HG03139 (cell line): ENCODE data around the gene PON3.

Experiments
- ATAC-seq: cut with Tn5 transposase; IDR thresholded peaks from one replicate; pipeline ENCODE4 v1.9.1; 2021; ENCODE audit not compliant: unreplicated experiment

The PON3 gene

GRCh38 chr7:95396136-95397032, at the start of gene PON3:
Gene PON3 (minus strand): TSS chr7:95396375. CDS start chr7:95396350, 25 bp downstream.
- ATAC-seq: no peak

DNA sequence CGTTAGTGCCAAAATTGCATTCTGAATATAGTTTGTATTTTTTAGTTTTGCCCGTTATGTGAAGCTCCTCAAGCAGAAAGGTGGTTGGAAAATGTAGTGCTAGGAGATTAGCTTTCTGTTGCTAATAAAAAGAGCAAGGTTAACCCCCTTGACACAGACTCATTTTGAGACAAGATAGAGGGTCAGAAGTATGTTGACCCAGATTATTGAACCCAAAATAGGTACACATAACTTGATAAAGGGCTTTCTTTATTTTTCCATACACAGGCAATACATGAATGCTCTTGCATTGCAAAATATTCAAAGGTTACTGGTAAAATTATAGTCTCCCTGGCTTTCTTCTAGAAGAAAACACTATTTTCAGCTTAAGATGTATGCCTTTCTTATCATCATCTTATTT, 48.6 kb upstream of the PON3 start:
- ATAC-seq: no peak

GRCh38 chr7:95441042-95441823, 45.1 kb upstream of the PON3 start:
- ATAC-seq: no peak

GRCh38 chr7:95440394-95441038, 44.3 kb upstream of the PON3 start:
- no peak for ATAC-seq

GRCh38 chr7:95436407-95436806, 40.2 kb upstream of the PON3 start:
- ATAC-seq: no peak

- no peak for ATAC-seq
Measured at GRCh38 chr7:95435422-95435780, 39.2 kb upstream of the PON3 start.

DNA sequence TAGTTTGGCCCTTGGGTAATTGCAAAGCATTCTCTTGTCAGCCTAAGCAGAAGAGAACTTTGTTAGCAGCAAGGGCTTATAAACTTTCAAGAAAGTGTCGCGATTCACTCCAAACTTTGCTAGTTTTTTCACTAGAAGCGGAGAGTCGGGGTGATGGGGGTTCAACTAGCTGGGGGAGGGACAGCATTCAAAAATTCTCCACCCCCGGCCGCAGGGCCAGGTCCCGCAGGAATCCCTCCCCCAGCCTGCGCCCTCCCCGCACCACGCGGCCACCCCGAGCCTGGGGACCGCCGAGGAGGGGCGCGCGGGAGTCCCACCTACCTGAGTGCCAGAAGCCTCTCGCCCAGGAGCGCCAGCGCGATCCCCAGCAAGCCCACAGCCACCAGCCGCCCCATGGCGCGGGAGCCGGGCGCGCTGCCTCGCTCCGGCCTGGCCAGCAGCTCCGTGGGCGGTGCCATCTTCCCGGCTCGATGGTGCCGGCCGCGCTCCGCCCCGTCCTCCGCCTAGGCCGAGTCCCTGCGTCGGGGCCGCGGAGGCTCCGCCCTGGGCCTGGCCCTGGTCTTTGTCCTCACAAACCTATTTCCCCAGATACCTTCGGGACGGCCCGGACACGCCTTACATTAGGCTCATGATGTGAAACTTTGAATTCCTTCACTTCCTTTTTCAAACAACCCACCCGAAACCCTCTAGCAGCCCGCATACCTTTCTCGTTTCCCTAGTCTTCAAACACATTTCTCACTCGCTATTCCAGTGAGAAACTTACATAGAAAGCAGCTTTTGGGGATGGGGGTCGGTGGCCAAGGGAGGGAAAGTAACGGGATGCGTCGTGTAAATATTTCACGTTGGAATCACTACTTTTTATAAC, 38.6 kb upstream of the PON3 start, which contains the start of gene PON2:
PON2 (minus strand) TSS at position 472 of the 865 bp plus-strand sequence; CDS start at position 395, 77 bp downstream.
- ATAC-seq: peak; percentile 98

DNA sequence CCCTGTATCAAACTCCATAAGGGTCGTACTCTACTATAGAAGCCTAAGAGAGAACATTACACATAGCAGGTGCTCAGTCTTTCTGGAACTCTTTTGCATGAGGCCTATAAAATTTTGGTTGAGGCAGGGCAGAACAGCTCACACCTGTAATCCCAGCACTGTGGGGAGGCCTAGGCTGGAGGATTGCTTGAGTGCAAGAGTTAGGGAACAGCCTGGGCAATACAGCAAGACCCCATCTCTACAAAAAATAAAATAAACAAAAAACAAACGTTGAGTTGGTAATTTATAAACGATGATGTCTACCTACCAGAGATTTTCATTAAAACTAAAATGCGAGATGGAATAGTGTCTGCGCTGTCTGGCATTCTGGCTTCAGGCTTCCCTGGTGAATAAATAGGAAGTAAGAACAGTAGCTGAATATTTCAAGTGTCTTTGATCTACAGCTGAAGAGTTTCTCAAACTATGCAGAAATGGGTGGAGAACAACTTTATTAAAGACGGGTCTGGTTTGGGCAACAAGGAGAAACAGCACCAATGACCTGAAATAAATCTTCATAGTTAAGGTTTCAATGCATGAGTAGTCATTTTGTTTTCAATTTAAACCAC, 37.9 kb upstream of the PON3 start:
- ATAC-seq: no peak

DNA sequence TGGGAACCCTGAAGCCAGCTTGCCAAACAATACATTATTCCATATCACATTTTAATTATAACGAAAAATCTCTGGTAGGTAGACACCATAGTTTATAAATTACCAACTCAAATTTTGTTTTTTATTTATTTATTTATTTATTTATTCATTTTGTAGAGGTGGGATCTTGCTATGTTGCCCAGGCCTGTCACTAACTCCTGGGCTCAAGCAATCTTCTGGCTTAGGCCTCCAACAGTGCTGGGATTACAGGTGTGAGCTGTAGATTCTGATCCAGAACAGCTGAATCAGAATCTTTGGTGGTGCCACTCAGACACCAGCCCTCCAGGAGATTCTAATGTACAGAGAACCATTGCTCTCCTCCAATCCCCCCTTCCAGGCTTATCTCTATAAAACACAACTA, 37.0 kb upstream of the PON3 start:
- ATAC-seq: no peak

DNA sequence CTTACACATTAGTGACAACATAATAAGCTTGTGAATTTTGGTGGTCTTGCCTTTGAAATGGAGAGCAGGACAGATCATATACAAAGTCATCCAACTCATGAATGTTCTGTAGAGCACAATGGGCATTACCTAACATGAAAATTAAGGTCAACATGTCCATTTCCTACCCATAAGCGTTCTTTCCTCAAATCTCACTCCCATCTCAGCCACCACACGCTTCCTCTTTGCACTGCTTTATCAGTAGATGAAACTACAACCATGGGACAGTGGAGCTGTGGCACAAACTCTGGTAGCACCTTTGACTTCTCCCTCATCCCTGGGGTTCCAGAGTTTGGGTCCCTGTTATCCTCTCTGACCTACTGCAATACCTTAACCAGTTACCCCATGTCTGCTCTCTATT, 36.4 kb upstream of the PON3 start:
- no peak for ATAC-seq

GRCh38 chr7:95430864-95431263, 34.7 kb upstream of the PON3 start:
- ATAC-seq: no peak

DNA sequence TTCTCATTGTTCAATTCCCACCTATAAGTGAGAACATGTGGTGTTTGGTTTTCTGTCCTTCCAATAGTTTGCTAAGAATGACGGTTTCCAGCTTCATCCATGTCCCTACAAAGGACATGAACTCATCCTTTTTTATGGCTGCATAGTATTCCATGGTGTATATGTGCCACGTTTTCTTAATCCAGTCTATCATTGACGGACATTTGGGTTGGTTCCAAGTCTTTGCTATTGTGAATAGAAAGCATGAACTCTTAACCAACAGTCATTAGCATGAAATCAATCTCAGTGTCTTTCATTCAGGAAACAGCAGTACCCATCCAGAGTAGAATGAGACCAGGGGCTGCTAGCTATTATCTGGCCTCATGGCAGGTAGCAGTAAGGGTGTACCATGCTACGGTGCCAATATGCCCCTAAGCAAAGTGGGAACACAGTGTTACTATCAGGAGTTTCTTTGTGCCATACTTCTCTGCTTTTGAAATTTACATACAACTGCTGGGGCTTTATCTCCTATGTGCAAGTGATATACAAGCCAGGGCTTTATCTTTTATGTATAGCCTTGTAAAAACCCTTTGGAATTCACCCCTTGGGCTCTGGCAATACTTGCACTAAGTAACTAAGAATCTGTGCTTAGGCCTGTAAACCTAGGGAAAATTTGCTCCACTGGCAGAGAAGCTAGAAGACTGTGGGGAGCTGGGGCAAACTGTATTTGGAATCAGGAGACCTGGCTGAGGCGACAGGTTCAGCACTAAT, 33.2 kb upstream of the PON3 start:
- ATAC-seq: no peak

DNA sequence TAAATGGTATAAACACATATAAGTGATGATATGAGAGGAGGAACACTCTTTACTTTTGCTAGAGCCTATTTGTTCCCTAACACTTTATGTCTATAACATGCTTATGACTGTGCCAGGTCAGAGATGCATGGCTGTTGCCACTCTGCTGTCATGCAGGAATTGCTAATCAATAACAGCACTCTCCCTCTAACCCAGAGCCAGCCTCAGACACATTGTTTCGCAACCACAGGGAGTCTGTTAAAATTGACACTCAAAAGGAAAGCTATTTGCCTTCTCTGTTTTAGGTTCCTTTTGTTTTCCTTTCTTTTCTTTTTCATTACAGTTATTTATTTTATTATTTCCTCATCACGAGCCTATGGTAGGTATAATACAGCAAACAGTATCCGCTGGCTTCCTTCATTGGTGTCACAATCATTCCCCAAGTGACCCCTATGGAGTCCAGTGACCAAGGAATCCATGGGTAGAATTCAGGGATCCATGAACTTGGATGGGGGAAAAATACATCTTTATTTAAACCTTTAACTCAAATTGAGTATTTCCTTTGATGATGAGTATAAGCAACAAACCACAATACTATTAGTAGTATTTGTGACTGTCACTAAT, 31.8 kb upstream of the PON3 start:
- ATAC-seq: no peak

- no peak for ATAC-seq
Measured at GRCh38 chr7:95427166-95427565, 31.0 kb upstream of the PON3 start.

DNA sequence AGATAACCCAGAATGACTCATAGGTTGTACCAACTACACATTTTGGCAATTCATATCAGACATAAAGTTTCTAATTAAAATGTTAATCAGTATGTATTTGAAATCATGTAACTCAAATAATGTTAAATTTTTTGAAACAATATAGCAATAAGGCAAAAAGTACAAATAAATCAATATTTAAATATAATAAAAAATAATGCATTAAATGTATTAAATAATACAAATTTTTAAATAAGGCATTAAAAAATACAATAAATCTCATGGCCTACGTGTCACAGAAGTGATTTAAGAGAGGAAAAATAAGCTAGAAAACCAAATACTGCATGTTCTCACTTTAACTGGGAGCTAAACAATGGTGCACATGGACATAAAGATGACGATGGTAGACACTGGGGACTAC, 29.5 kb upstream of the PON3 start:
- ATAC-seq: no peak

- ATAC-seq: no peak
Measured at GRCh38 chr7:95424716-95425115, 28.5 kb upstream of the PON3 start.

- ATAC-seq: no peak
Measured at GRCh38 chr7:95421847-95422444, 25.8 kb upstream of the PON3 start.

DNA sequence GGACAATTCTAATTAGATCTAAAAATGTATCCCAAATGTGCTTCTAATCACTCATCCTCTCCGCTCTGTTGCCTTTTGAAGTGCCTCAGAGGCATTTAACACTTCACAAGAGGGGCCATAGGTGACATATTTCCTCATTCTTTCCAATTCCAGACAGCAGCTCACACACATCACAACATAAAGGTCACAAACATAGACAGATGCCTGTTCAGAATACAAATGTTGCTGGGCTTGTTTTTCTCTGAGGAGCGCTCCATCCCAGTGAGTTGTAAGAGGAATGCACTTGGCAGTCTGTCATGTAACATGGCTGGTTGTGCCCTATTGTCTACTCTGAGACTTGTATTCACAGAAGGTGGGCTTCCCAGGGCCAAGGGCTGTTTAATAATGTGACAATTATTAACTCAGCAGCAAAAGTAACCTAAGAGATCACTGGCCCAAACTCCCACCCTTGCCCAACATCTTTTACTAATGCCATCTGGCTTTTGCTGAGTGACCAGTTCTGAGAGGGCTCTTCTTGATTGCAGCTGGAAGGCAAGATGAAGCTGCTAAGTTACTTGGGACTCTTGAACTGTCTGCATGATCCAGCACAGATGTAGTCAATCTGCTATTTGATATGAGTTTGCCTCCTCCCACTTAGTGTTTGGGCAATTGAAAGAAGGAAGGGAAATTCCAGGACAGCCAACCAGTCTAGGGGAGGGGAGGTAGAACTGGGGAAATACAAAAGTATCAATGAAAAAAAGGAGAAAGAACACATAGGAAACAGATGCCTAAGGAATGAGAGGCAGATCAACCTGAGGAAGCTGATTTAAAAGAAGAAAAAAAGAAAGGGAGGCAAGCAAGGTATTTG, 25.0 kb upstream of the PON3 start:
- ATAC-seq: no peak
